SK-N-SH (cell line): ENCODE results near the gene VPS13A. TPM values are rescaled to one million over a fixed set of nuclear protein-coding genes. Genes with fewer than 3 reads are reported as not detected.

Source experiments
- CTCF ChIA-PET: fragments of 300-600, 350-600 bp; formaldehyde crosslinking; extraction: SDS; loops from one replicate; lab custom pipeline; 2021; lab: Yijun Ruan, JAX
- POLR2A ChIA-PET: fragments of 350-600 bp; sonication (Branson Sonifier 250); formaldehyde crosslinking; extraction: SDS; loops from one replicate; lab custom pipeline; 2020; ENCODE audit warnings: antibody characterized with exemption, inconsistent platforms; lab: Yijun Ruan, JAX
- DNase-seq: peaks from one replicate; pipeline ENCODE4 v3.0.0; 2012
- H2AFZ ChIP-seq: fragments of 200-600 bp; sonication (generic); 2 replicates; pipeline ENCODE4 v1.8.1; 2016; ENCODE audit warnings: antibody characterized with exemption, mild to moderate bottlenecking, low read depth
- H3F3A ChIP-seq: fragments of 200-600 bp; sonication (generic); replicated peaks from 2 replicates; pipeline ENCODE3; 2016; ENCODE audit warnings: antibody characterized with exemption, mild to moderate bottlenecking; ENCODE audit not compliant: insufficient read depth
- H3K27ac ChIP-seq, 2 experiments: fragments of 200-500 bp in 1 of 2; fragments of 200-600 bp in 1 of 2; sonication (Bioruptor generic) in 1 of 2; sonication (generic), shearing (Covaris generic) in 1 of 2; 2 replicates each; pipeline versions ENCODE4 v1.5.1 to v1.6.1; 2014 to 2016; ENCODE audit warnings: low read depth in 2 of 2, inconsistent platforms in 1 of 2, low read length in 1 of 2, mild to moderate bottlenecking in 1 of 2, mixed read lengths in 1 of 2
- H3K27me3 ChIP-seq: fragments of 200-600 bp; sonication (generic), shearing (Covaris generic); 2 replicates; pipeline ENCODE4 v1.6.1; 2016; ENCODE audit warnings: mixed run types; ENCODE audit not compliant: insufficient read depth
- H3K36me3 ChIP-seq, 2 experiments: fragments of 200-500 bp in 1 of 2; fragments of 200-600 bp in 1 of 2; sonication (Bioruptor generic) in 1 of 2; sonication (generic) in 1 of 2; replicated peaks in 1 of 2; 2 replicates each; pipeline versions ENCODE3 to v1.5.1; 2014 to 2016; ENCODE audit warnings: low read length in 1 of 2, mild to moderate bottlenecking in 1 of 2; ENCODE audit not compliant: insufficient read depth in 2 of 2, control insufficient read depth in 1 of 2
- H3K4me1 ChIP-seq, 2 experiments: fragments of 200-500 bp in 1 of 2; fragments of 200-600 bp in 1 of 2; sonication (Bioruptor generic) in 1 of 2; sonication (generic), shearing (Covaris generic) in 1 of 2; 2 replicates each; pipeline versions ENCODE4 v1.5.1 to v1.6.1; 2014 to 2016; ENCODE audit warnings: low read depth in 1 of 2, low read length in 1 of 2, mixed run types in 1 of 2; ENCODE audit not compliant: insufficient read depth in 2 of 2, control insufficient read depth in 1 of 2
- H3K4me2 ChIP-seq: fragments of 200-600 bp; sonication (generic), shearing (Covaris generic); 2 replicates; pipeline ENCODE4 v1.6.1; 2017; ENCODE audit warnings: mixed run types
- H3K4me3 ChIP-seq, 2 experiments: fragments of 200-500 bp in 1 of 2; fragments of 200-600 bp in 1 of 2; sonication (Bioruptor generic) in 1 of 2; sonication (generic), shearing (Covaris generic) in 1 of 2; 2 replicates each; pipeline versions ENCODE4 v1.5.1 to v1.8.1; 2014 to 2016; ENCODE audit warnings: low read depth in 2 of 2, inconsistent platforms in 1 of 2, low read length in 1 of 2, mild to moderate bottlenecking in 1 of 2, mixed read lengths in 1 of 2, moderate library complexity in 1 of 2
- H3K79me2 ChIP-seq: fragments of 200-600 bp; sonication (generic); 2 replicates; pipeline ENCODE4 v1.8.1; 2017; ENCODE audit warnings: mild to moderate bottlenecking; ENCODE audit not compliant: insufficient read depth
- H3K9ac ChIP-seq: fragments of 200-600 bp; sonication (generic); 2 replicates; pipeline ENCODE4 v1.6.1; 2017; ENCODE audit warnings: mixed run types
- H3K9me2 ChIP-seq: fragments of 200-600 bp; sonication (generic); 2 replicates; pipeline ENCODE4 v1.6.1; 2017; ENCODE audit warnings: mixed run types
- H3K9me3 ChIP-seq: fragments of 200-600 bp; sonication (generic); 2 replicates; pipeline ENCODE4 v1.6.1; 2017; ENCODE audit warnings: mixed run types, mild to moderate bottlenecking, moderate library complexity
- H4K20me1 ChIP-seq: fragments of 200-600 bp; sonication (generic); 2 replicates; pipeline ENCODE4 v1.6.1; 2017; ENCODE audit warnings: mild to moderate bottlenecking, mixed run types; ENCODE audit not compliant: insufficient read depth
- CHD2 ChIP-seq: fragments of 150-350 bp; IDR thresholded peaks from 2 replicates; pipeline ENCODE4 v1.6.1; 2018; ENCODE audit warnings: low read length; ENCODE audit not compliant: partially characterized antibody
- ELF1 ChIP-seq: IDR thresholded peaks from 2 replicates; pipeline ENCODE4 v1.4.0; 2012
- EZH2phosphoT487 ChIP-seq: fragments of 200-600 bp; sonication (generic); IDR thresholded peaks from 2 replicates; pipeline ENCODE4 v1.6.1; 2017; ENCODE audit warnings: low read depth, mixed run types, mild to moderate bottlenecking, antibody characterized with exemption, moderate library complexity, borderline replicate concordance
- FOSL2 ChIP-seq: IDR thresholded peaks from 2 replicates; pipeline ENCODE4 v1.4.0; 2012; ENCODE audit warnings: low read depth, mild to moderate bottlenecking, moderate library complexity, borderline replicate concordance
- FOXM1 ChIP-seq: IDR thresholded peaks from 2 replicates; pipeline ENCODE4 v1.4.0; 2012; ENCODE audit warnings: low read depth, mild to moderate bottlenecking
- GABPA ChIP-seq: IDR thresholded peaks from 2 replicates; pipeline ENCODE4 v1.4.0; 2012; ENCODE audit warnings: low read depth, mild to moderate bottlenecking
- GATA2 ChIP-seq: sonication (generic); formaldehyde crosslinking; IDR thresholded peaks from 2 replicates; pipeline ENCODE4 v1.5.0; 2020; ENCODE audit warnings: mild to moderate bottlenecking, missing genetic modification reagents
- MEF2A ChIP-seq: IDR thresholded peaks from 2 replicates; pipeline ENCODE4 v1.4.0; 2012; ENCODE audit warnings: low read depth, borderline replicate concordance
- NFIC ChIP-seq: IDR thresholded peaks from 2 replicates; pipeline ENCODE4 v1.4.0; 2012; ENCODE audit warnings: borderline replicate concordance
- NRF1 ChIP-seq: IDR thresholded peaks from 2 replicates; pipeline ENCODE4 v1.6.1; 2012; ENCODE audit warnings: low read depth, mild to moderate bottlenecking, low read length
- POLR2AphosphoS5 ChIP-seq: IDR thresholded peaks from 2 replicates; pipeline ENCODE4 v1.6.1; 2012; ENCODE audit warnings: low read depth, low read length
- RAD21 ChIP-seq: IDR thresholded peaks from 2 replicates; pipeline ENCODE4 v1.6.1; 2012; ENCODE audit warnings: mild to moderate bottlenecking, low read length
- REST ChIP-seq: IDR thresholded peaks from 2 replicates; pipeline ENCODE4 v1.6.1; 2012; ENCODE audit warnings: mild to moderate bottlenecking, low read depth, low read length, moderate library complexity
- SMC3 ChIP-seq: IDR thresholded peaks from 2 replicates; pipeline ENCODE4 v1.6.1; 2012; ENCODE audit warnings: low read depth, low read length, improper control_type of control experiment
- USF1 ChIP-seq: IDR thresholded peaks from 2 replicates; pipeline ENCODE4 v1.4.0; 2012; ENCODE audit warnings: low read depth, borderline replicate concordance
- USF2 ChIP-seq: fragments of 150-350 bp; IDR thresholded peaks from 2 replicates; pipeline ENCODE4 v1.6.1; 2017; ENCODE audit warnings: antibody characterized with exemption, low read length, low read depth, borderline replicate concordance
- YY1 ChIP-seq: IDR thresholded peaks from 2 replicates; pipeline ENCODE4 v1.4.0; 2012; ENCODE audit warnings: low read depth, mild to moderate bottlenecking
- ZBTB33 ChIP-seq: IDR thresholded peaks from 2 replicates; pipeline ENCODE4 v1.4.0; 2012; ENCODE audit warnings: low read depth, borderline replicate concordance
- WGBS: methylation state at CpG from one replicate; pipeline ENCODE4 v1.1.6; 2017; ENCODE audit warnings: low lambda C conversion rate; 5-methylcytosine and 5-hydroxymethylcytosine counted together
- polyA plus RNA-seq, 3 experiments: library from polyadenylated mRNA; depleted of rRNA; stranded (reverse); fragments of >200 nt; gene quantifications; 2 replicates each; pipeline ENCODE4 v1.2.3, GENCODE V29; 2012

Gene VPS13A
- polyA plus RNA-seq, 1 of the 3 experiments (the other 2 are of a cell fraction) = 6.0 TPM

GRCh38 chr9:77175151-77175550 lies 2.2 kb upstream of the VPS13A start:
- no peaks in the 10 kb centered on the region for H3K9me2 ChIP-seq
- ChIA-PET CTCF (interaction anchor here (1.2 kb wide), 1 partner anchor 41 kb away, joined by 3 read pairs; no protein-coding TSS in a partner anchor), POLR2A (no interaction called here)
- no peak for DNase-seq
- no peaks in the 10 kb centered on the region for H3K9me3 ChIP-seq
- H3K36me3 ChIP-seq = no peaks in the 10 kb centered on the region
- H3K79me2 ChIP-seq = peaks cover 23% of the 10 kb centered on the region
- H3F3A ChIP-seq = peaks cover 11% of the 10 kb centered on the region
- TF ChIP-seq FOSL2 (no peak), GATA2 (peak; percentile 30; the same call in 1 of the 2 replicates)
- TF ChIP-seq, all 33 proteins: peak for 1
- Histone ChIP-seq H3K4me1 (peaks cover 6 to 12% of the 10 kb centered on the region in 2 experiments; a peak in 3 of 4 replicates), H3K4me2 (no peak overlapping the region), H3K27ac (no peak overlapping the region), H3K4me3 (no peak overlapping the region), H3K9ac (no peak overlapping the region), H4K20me1 (no peaks in the 10 kb centered on the region), H2AFZ (no peak overlapping the region), H3K27me3 (no peaks in the 10 kb centered on the region)
- 54% methylated on average over 2 of the region's 2 CpGs for WGBS

- CTCF ChIA-PET = interaction anchor here (0.7 to 2.2 kb wide), 4 partner anchors 9 to 167 kb away, joined by 3 to 11 read pairs (median 3); no protein-coding TSS in a partner anchor
Observed at GRCh38 chr9:77176106-77176505, 1.2 kb upstream of the VPS13A start.

More at GRCh38 chr9:77176106-77176505, 1.2 kb upstream of the VPS13A start:
- 95% methylated on average over 4 of the region's 4 CpGs for WGBS
- Histone ChIP-seq H3K9me2 (no peaks in the 10 kb centered on the region), H3K4me3 (no peak overlapping the region), H4K20me1 (peaks cover 6% of the 10 kb centered on the region; the same call in 1 of the 2 replicates), H2AFZ (no peak overlapping the region; the same call in 1 of the 2 replicates), H3K9ac (no peak overlapping the region), H3K9me3 (no peaks in the 10 kb centered on the region), H3K4me2 (no peak overlapping the region), H3K4me1 (peaks cover 6 to 16% of the 10 kb centered on the region in 2 experiments; a peak in 3 of 4 replicates), H3F3A (peaks cover 18% of the 10 kb centered on the region), H3K79me2 (peaks cover 33% of the 10 kb centered on the region), H3K27me3 (no peaks in the 10 kb centered on the region), H3K36me3 (no peaks in the 10 kb centered on the region), H3K27ac (no peak overlapping the region; a peak in 1 of 4 replicates)
- POLR2A ChIA-PET = no interaction called here
- DNase-seq = no peak
- TF ChIP-seq YY1 = no peak
- no peak for TF ChIP-seq POLR2AphosphoS5
- no peak for TF ChIP-seq FOXM1
- TF ChIP-seq USF2 = no peak
- no peak for TF ChIP-seq EZH2phosphoT487
- TF ChIP-seq USF1 = no peak
- TF ChIP-seq NFIC = no peak
- no peak for TF ChIP-seq RAD21
- no peak for TF ChIP-seq NRF1
- no peak for TF ChIP-seq ZBTB33
- TF ChIP-seq GABPA = no peak
- no peak for TF ChIP-seq ELF1
- TF ChIP-seq SMC3 = no peak
- no peak for TF ChIP-seq MEF2A
- TF ChIP-seq REST = no peak
- no peak for TF ChIP-seq CHD2
